Stimulated activated CD4-positive, alpha-beta T cell treated with anti-CD3 and anti-CD28 coated beads, Interleukin-15, amount 100 ng/mL, for 48 hours (primary cell): ENCODE data around the gene CR2.
"Not testable (repeated sequence)": the region's sequence is repeated elsewhere in the genome, so short reads cannot be mapped to it uniquely, and the experiment has no call there.

Experiments
- DNase-seq, 2 donors: peaks; one replicate each; pipeline ENCODE4 v3.0.0-alpha.2; 2020; ENCODE audit warnings: low read depth in 2 of 2

CR2 gene

DNA sequence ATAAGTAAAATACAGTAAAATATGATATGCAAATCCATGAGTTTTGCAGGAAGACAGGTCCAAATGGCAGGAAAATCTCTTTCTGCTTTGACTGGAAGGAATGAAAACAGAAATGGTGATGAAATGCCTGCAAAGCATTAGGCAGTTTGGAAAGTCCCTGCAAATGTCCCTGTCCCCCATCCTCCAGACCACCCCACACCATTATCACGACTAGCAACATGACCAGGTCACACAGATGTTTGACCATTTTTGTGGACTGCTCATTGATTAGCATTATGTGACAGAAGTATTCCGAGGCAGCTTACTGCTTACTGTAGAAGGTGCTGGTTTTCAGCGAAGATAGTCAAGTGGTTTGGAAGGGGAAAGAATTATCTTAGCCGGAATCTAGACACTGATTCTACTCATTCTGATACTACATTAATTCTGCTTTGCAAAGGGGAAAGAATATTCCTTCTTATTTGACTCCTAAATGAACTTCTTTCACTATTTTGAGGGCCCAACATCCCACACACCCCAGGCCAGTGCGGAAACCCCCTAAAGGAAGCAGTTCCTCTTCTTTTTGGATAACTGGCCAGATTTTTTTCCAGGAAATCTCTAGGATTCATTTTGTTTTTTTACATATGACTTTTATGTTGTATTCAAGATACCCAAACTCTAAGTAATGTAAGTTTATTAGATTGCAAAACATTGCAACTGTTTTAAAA, 9.5 kb upstream of the CR2 start:
- DNase-seq, result no peak

DNA sequence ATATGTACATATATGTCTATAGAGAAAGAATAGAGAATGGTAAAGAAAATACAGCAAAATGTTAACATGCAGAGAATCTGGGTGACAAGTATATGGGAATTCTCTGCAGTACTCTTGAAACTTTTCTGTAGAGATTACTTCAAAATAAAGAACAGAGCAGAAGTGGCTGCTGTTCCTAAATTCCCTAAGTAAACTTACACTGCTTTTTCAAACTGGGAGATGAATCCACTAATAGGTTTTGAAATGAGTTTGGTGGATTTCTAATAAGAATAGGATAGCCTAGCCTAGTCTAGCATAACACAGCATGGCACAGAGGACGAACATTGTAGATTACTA, 450 bp upstream of the CR2 start:
- no peak for DNase-seq

DNA sequence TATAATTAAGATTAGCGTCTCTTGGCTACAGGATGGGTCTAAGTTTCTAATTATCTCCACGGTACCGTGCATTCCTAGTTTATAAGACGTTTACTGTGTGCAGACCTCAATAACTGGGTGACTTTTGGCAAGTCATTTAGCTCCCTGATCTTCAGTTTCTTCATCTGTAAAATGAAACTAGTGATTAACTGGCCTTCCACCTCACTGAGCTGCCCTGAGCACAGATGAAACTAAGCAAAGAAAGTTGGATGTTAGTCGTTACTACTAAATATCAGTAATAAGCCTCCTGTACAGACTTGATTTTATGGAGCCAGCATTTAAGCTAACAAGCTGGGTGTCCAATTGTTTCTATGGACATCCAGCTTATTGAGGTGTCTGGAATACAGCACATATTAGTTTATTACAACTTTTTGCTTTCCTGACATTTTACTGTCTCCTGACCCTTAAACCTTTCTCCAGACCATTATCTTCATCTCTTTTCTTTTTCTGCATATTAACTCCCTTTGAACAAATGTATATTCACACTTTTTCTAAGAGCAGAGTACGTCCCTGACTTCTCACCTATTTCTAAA, 1.1 kb downstream of the CR2 start:
- DNase-seq, result no peak

DNA sequence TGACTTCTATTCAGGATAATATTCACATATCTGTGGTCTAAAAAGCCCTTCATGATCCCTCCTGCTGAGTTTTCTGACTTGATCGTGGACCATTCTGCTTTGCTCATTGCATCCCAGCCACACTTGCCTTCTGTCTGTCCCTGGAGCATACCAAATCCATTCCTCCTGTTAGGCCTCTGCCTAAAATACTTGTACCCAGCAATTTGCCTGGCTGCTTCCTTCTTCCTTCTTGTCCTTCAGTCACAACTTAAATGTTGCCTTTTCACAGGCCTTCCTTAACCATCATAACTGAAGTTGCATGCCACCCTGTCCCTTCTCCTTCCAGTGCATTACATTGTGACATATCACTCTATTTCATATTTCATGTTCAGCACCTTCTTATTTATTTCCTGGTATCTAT, 4.3 kb downstream of the CR2 start:
- no peak for DNase-seq

DNA sequence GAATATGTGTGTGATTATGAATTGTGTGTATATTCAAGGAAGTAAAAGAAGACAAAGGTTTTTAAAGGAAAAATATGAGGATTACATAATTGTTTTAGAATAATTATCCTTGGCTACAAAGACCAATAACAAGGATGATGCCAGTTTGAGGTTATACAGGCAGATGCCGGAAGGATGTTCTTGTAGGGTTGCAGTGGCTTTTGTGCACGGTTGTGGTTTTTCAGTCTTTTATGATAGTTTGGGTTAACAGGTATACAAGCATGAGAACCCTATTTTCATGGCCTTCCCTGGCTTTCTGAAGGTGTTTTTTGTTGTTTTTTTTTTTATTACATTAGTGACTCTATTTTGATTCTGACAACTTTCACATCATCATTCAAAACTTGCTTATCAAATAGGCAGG, 4.9 kb downstream of the CR2 start:
- no peak for DNase-seq

DNA sequence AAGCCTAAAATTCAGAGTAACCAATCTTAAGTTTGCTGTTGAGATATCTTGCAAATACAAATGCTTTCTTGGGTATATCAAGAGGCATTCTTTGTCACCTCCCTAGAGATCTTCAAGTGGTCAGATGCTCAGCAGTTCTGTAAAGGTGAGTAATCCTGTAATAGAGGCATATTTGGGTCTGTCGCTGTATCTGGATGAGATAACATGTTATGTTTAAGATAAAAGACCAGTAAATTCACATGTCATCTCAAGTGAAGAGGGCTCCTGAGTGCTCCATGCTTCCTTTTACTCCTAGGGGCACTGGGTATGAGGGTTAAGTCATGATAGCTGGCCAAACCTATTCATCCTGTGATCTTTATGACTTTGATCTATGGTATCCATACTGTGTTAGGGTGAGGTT, 7.5 kb downstream of the CR2 start:
- no peak for DNase-seq

DNA sequence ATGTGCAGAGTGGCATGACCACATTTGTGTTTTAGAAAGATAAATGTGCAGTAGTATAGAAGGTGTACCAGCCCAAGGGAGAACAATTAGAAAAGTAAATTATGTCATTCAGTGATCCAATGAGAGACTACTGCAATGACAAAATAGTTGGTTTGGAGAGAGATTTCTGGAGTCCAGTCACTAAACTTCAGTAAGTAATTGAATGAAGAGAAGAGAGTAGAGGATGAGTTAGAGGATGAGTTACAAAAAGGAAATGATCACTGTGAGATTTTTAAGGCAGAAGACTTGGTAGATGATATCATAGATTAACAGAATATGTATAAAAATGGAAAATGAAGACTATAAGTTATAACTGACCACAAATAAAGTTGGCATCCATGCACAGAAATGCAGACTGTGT, 8.4 kb downstream of the CR2 start:
- DNase-seq, result no peak

DNA sequence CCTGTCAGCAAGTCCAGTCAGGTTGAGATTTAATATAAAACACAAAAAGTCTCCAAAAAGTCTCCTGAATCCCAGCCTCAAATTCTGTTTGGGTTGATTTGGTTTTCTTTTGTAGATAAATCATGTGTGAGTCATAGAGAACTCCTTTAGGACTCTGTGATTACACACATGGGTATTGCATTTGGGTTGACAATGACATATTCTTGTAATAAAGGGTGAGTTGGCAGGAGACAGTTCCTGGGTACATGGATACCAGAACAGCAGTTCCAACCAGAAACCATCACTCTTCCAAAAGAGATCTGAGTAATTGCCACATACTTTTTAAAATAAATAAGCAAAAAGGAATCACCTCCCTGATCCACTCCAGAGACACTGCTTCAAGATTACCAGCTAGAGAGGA, 8.9 kb downstream of the CR2 start:
- DNase-seq, result no peak

DNA sequence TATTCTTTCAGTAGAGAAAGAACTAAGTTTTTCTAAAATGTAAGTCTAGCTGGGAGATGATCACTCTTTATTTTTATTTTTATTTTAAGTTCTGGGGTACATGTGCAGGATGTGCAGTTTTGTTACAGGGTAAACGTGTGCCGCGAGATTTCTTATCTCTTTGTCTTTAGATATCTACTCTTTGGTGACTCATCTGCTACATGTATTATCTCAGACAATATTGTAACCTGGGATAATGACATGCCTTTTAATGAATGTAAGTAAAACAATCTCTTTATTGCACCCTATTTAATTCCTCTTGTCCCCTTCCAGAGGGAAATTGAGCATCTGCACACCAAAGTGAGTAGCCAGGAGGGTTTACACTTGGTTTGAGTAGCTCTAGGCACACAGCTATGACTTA, 9.4 kb downstream of the CR2 start:
- no peak for DNase-seq

DNA sequence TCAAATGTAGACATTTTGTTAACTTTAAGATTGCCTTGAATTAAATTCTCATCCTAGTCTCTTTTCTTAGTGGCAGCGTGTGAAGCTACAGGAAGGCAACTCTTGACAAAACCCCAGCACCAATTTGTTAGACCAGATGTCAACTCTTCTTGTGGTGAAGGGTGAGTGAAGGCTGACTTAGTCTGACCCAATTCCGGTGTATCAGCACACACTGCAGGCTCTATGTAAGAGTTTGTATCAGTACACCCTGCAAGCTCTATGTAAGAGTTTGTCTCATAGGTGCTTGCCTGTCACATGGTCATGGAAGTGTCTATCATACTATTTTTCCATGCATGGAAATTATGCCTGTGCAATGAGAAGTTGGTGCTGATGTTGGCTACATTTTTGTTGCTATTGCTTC, 16.8 kb downstream of the CR2 start:
- DNase-seq, result no peak

DNA sequence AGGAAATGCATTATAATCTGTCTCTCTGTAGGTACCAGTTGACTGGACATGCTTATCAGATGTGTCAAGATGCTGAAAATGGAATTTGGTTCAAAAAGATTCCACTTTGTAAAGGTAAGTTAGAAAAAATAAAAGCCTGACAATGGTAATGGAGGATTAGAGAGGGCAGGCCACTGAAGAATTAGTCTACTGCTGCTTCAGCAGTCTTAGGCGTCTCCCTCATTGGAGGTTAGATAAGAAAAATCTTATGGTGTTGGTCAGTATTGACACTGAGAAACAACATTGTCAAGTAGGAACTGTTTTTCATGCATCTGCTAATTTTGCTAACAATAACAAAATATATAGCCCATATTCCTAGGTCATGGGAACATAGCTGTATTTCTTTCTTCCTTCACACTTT, 20.1 kb downstream of the CR2 start:
- DNase-seq, result no peak

DNA sequence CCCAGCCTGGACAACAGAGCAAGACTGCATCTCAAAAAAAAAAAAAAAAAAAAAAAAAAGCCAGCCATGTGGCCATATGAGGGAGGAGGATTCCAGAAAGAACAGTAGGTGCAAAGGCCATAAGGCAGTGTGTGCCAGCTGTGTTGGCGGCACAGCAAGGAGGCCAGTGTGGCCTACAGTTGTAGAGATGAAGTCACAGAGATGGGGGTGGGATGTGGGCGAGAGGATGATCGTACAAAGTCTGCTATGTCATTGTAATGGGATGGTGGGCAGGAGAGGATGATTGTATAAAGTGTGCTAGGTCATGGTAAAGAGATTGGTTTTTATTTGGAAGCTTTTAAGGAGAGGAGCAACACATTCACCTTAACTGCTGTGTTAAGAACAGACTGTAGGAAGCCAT, 32.1 kb downstream of the CR2 start:
- DNase-seq, result no peak

DNA sequence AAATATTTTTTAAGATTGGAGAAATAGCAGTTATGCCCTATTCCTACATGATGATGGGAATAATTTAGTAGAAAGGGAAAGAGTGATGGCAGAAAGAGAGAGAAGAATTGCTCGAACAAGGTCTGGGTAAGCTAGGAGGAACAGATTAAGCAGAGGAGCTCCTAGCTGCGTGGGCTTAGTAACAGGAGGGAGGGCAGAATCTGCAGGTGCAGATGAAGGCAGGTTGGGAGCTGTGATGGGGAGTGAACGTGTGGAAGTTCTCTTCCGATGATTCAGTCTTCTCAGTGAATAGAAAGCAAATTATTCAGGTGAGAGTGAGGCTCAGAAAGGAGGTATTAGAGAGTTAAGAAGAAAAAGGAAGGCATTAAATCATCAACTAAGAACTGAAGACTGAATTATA, 33.5 kb downstream of the CR2 start:
- no peak for DNase-seq

DNA sequence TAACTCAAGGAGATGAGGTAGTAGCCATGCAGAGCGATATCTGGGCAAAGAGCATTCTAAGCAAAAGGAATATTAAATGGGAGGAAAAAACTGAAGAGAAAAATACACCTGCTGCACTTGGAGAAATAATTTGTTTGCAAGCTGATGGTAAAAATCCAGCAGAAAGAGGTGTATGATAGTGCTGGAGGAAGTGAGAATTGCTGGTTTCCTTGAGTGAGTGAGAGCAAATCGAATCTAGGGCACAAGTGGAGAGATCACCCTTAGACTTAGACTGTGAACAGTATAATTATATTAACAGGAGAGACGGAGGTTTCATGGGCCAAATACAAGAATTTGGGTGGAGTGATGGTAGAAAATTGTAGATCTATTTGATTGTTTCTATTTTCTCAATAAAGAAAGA, 39.1 kb downstream of the CR2 start:
- no peak for DNase-seq

DNA sequence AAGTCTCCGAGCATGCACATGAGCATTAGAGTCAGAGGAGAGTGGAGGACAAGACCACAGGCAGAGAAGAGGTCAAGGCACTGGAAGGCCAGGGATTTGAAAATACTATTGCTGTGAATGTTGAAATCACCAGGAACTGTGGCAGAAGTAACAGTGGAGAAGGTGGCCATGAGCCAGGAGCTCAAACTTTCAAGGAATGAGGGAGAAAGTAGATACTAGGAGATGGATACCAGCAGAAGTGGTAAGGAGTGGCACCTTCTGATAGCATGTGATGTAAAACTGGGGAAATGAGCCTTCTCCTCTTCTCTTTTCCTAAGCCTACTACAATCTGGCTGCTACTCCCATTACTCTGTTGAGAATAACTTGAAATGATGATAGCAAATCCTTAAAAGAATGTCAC, 40.0 kb downstream of the CR2 start:
- DNase-seq, result no peak

DNA sequence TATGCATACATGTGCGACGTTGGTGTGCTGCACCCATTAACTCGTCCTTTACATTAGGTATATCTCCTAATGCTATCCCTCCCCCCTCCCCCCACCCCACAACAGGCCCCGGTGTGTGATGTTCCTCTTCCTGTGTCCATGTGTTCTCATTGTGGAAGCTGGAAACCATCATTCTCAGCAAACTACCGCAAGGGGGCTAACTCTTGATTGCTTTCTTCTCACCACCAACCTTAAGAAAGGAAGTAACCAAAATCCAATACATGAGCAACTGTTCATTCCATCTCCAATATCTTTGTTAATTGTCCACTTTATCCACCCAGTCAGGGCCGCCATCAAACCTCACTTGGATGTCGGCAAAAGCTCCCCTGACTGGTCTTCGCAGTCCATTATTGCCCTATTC, 41.2 kb downstream of the CR2 start:
- not testable (repeated sequence) for DNase-seq

DNA sequence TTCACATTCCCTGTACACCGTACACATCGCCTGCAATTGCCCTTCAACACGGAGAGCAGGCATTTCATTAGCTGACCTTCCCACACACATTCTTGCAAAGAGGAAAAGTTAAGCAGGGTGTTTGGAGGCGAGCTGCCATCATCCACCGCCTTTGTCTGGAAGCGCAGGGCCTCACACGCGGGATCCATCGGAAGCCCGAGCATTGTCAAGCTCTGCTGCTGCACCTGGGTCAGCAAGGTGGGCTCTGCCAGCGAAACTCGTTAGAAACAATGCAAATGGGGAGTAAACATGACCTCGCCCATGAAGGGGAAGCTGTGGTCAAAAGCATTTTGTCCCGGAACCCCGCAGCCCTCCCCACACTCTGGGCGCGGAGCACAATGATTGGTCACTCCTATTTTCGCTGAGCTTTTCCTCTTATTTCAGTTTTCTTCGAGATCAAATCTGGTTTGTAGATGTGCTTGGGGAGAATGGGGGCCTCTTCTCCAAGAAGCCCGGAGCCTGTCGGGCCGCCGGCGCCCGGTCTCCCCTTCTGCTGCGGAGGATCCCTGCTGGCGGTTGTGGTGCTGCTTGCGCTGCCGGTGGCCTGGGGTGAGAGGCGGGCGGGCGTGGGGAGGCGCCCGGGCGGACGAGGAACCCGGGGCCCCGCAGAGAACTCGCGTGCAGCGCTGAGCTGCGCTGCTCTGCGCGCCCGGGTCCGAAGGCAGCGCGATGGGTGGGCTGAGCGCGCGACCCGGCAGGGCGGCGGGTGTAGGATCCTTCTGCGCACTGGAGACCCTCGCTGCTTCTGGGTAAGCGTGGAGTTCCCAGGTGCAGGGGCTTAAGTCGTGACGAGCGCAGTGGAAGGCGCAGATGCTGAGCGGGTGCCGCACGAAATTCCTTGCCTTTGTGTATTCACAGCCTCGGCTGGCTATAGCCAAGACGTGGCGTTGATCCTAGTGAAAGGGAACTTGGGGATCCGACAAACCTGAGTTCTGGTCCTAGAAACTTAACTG, 42.0 kb downstream of the CR2 start, which contains the start of gene CR1:
Gene CR1, plus strand, starts transcription at position 357 of the 992 bp plus-strand sequence. Its CDS starts 111 bp downstream, at position 468.
- DNase-seq, result peak in 1 of 2 donors; percentile 6

DNA sequence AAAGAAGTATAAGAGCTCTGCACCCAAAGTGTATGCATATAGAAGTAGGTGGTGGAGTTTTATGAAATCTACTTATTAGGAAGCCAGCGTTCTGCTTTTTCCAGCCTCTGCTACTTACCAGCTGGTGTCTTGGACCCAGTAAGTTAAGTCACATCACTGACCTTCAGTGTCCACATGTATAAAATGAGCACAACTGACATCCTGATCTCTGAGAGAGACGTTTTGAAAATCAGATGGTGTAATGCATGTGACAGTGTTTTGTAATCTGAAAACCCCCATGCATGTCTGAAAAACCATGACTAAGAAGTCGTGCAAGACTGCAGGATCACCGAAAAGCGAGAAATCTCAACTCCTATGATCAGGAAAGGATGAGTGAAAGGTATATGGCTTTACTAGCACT, 43.8 kb downstream of the CR2 start:
- DNase-seq, result no peak

DNA sequence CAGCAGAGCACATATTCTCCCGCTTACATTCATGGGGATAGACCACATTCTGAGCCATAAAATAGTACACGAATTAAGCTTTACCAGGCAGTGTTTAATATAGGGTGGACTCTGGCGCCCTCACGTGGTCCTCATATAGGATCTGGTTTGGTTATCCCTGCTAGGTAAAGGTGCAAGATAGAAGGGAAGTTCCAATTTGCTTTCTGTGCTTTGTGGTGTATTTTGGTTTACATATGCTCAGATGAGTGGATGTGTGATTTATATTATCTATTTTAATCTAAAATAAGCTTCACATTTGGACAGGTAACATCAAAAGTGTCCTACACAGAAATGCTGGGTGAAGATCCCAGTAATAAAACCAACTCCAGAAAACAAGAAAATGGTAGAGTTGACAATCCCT, 45.4 kb downstream of the CR2 start:
- DNase-seq, result peak; percentile 18 to 49

DNA sequence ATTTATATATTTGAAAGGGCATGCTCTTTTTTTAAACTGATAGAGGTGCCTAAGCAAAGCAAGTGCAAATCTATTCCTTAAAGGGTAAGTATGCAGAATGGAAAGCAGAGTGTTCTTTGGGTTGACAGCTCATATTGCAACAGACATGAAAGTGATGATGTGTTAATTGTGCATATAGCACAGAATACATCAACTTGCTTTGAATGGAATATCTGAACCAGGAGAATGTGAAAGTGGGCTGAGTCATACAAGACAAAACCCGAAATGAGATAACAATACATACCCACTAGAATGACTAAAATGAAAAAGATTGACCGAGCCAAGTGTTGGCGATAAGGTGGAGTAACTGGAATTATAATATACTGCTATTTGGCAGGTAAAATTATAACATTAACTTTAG, 46.2 kb downstream of the CR2 start:
- no peak for DNase-seq

DNA sequence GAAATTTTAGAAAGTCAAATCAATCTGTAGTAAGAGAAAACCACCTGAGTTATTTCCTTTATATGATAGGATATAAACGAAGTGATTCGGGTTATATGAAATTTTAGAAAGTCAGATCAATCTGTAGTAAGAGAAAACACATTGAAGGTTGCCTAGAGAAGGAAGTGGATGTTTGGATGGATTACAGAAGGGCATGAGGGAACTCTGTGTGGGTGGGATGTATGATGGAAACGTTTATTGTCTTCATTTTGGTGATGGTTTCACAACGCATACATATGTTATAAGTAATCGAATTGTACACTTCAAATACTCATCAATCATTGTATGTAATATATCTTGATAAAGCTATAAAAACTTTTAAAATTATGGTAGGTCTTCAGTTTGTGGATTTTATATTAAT, 46.9 kb downstream of the CR2 start:
- DNase-seq, result no peak

DNA sequence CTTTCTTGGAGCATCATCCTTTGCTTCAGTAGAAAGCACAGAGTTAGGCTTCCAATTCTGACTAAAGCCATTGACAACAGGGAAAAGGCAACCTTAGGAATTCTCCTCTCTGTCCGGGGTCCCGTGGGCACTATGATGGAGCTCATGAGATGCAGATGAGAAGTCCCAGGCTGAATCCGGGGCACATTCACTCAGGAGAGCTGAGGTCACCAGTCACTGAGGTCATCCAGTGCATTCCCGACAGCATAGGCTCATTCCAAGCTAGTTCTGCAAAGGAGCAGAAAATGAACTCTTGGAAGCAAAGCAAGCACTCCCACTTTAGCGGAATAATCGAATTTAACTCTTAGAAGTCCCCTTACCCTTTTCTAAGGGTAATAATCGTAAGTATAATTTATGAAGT, 48.6 kb downstream of the CR2 start:
- no peak for DNase-seq

DNA sequence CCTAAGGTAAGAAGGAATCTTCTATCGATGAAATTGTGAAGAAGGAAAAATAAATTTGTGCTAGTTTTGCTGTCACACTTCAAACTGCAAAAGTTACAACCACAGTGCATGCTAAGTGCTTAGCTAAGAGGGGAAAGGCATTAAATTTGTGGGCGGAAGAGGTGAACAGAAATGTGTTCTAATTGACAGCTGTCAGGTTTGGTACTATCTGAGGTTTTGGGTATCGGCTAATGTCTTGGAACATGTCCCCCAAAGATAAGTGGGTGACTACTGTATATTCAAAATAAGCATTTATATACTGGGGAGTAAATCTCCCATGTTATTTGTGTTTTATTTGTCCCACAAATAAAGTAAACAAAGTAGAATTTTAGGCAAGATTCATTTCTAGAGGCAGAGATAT, 49.8 kb downstream of the CR2 start:
- no peak for DNase-seq
